IPS DF 4.7 (cell line): ENCODE measurements around the gene ZSWIM5.
"Not testable (repeated sequence)": the region's sequence is repeated elsewhere in the genome, so short reads cannot be mapped to it uniquely, and the experiment has no call there.

ENCODE experiments used
- DNase-seq: peaks from one replicate; pipeline ENCODE4 v3.0.0-alpha.2; 2013; ENCODE audit warnings: low spot score; ENCODE audit errors: extremely low read depth

Gene ZSWIM5

DNA sequence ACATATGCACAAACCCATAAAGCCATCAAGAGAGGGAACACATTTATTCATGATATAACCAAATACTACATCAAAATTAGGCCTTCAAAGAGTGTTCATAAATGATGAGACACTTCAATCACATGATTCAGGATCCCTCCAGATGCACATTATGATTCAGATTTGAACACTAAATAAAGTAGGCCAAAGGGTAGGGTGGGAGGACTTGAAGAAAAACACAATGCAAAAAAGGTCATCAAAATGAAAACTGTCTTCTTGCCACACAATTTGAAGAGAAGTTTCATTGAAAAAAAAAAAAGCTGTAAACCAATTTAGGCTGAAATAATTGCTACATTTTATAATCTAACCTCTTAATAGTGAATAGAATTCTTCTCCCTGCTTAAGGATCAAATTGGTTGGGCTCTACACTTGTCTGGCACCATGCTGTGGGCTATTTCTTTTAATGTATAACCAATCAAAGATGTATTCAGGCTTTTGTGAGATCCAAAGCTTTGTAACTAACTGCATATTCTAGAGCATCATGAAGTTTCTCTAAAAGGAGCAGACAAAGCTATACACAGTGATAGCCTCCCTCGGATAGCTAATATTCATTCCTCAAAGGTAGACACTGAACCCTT, 58.1 kb downstream of the ZSWIM5 start:
- no peak for DNase-seq

DNA sequence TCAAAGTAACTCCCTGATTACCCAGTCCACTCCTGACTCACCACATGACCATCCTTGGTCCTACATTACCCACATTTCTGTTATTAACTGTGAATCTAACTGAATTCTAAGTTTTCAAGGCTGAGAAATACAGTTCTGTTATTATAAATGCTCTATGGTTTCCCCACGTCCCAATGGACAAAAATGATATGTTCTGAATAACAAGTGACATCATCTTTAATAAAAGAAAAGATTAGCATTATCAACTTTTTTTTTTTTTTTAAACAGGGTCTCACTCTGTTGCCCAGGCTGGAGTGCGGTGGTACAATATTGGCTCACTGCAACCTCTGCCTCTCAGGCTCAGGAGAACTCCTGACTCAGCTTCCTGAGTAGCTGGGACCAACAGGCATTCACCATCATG, 59.6 kb downstream of the ZSWIM5 start:
- DNase-seq = no peak

DNA sequence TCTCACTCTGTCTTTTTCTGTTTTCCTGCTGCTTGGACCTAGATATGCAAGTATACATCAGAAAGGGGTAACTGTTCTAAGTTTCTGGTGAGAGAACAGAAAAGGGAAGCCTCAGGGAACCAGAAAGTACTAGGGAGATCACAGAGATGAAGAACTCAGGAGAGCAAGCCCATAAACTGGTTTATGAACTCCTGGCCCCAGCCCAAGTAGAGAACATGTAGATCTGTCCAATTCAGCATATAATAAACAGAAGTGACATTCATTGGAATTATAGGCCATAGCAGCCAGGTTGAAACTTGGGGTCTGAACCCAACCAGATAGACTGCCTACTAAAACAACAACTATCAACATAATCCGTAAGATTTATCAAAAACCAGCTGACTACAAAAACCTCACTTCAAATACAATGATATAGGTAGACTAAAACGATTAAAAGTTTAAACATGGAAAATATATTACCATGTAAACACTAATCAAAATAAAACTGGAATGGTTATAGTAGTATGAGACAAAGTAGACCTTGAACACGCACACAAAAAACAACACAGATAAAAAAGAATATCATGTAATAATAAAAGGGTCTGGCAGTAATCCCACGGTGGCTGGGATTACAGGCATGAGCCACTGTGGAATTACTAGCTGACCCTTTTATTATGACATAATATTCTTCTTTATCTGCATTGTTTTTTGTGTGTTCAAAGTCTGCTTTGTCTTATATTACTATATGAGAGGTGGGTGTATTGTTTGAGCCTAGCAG, 65.0 kb downstream of the ZSWIM5 start:
- DNase-seq = no peak

DNA sequence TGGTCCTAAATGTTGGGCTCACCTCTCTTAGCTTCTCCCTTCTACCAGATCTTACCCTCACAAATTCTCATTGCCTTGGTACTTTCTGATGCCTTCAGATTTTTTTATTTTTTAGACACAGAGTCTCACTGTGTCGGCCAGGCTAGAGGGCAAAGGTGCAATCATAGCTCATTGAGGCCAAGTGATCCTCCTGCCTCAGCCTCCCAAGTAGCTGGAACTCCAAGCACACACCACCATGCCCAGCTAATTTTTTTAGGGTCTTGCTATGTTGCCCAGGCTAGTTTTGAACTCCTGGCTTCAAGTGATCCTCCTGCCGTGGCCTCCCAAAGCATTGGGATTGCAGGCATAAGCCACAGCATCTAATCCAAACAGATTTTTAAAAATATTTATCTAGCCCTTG, 69.4 kb downstream of the ZSWIM5 start:
- no peak for DNase-seq

DNA sequence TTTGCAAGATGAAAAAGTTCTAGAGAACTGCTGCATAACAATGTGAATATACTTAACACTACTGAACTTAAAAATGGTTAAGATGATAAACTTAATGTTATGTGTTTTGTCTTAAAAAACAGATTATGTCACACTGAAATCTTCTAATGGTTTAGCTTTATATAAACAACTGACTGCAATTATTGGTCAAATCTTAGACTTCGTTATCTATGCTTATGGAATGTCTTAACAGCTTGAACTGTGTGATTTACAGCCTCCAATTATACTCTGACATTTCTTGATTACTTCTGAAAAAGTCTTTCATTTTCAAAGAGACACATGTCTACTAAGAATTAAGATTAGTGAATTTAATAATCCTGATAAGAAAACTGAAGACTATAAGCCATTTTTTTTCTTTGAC, 71.1 kb downstream of the ZSWIM5 start:
- no peak for DNase-seq

DNA sequence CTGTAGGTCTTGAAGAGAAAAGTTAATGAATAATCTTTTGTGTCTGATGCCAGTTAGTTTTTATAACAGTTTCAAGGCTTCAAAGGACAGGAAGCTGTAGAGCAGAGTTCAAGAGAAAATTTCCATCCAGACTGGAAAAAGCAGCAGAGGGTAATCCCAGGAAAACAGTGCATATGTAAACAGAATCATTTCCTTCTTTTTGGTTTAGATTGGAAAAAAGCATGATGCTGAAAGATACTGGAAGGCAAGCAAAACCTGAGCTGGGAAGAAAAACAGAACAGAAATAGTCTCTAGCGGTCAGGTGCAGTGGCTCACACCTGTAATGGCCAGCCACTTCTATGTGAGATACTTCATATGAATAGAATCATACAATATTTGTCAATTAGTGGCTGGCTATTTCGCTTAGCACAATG, 71.9 kb downstream of the ZSWIM5 start:
- DNase-seq = no peak

DNA sequence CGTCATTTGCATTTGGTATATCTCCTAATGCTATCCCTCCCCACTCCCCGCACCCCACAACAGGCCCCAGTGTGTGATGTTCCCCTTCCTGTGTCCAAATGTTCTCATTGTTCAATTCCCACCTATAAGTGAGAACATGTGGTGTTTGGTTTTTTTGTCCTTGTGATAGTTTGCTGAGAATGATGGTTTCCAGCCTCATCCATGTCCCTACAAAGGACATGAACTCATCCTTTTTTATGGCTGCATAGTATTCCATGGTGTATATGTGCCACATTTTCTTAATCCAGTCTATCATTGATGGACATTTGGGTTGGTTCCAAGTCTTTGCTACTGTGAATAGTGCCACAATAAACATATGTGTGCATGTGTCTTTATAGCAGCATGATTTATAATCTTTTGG, 73.7 kb downstream of the ZSWIM5 start:
- DNase-seq = not testable (repeated sequence)

DNA sequence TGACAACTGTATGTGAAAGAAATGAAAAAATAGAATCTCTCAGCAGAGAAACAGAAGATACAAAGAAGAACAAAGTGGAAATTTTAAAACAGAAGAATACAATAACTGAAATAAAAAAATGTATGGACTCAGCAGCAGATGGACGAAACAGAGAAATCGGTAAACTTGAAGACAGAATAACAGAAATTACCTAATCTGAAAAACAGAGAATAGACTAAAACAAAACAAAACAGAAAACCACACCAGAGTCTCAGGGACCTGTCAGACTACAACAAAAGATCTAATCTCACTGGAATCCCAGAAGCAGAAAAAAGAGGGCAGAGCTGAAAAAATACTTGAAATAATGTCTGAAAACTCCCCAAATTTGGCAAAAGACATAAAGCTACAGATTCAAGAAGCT, 83.0 kb downstream of the ZSWIM5 start:
- no peak for DNase-seq

DNA sequence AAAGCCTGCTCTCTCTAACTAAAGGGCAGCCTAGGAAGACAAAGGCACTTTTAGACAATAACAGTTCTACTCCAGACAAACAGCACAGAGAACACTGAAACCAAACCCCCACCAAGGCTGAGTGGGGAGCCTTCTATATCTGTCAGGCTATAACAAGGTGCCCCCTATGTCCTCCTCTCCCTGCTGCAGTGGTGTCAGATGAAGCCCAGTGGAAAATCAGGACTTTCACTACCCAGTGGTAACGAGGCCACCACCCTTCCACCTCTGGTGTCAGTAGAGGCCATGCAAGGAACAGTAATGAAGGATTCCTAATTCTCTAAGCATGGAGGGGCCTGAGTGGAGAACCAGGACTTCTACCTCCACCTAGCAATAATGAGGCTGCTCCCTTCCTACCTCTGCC, 83.7 kb downstream of the ZSWIM5 start:
- DNase-seq = no peak

DNA sequence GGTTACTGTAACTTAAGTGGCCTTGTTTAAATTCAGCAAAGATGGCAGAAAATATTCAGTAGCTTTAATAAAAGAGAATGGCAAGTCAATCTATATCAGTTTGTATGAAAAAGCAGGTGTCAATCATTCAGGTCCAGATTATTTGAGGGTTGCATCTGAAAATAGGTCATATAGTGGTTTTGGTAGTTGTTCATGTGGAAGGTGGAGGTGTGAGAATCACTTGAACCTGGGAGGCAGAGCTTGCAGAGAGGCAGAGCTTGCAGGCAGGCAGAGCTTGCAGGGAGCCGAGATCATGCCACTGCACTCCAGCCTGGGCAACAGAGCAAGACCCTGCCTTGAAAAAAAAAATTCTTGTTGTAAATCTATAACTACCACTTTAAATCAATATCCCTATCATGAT, 88.6 kb downstream of the ZSWIM5 start:
- DNase-seq = no peak

DNA sequence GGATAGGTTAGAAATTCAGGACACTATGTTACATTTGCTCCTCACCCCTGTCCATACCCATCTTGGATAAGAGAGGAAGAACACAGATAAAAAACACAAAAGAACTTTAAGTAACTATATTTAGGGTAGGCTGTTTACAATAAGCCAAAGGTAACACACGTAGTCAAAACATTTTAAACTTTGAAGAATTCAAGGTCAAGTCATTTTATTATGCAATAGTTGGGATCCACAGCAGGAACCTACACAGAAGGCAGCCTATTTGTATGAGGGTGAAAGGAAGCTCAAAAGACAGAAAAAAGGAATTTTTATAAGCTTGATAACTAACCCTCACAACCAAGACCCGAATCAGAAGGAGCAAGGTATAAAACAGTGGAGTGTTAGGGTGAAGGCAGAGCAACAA, 89.6 kb downstream of the ZSWIM5 start:
- no peak for DNase-seq

DNA sequence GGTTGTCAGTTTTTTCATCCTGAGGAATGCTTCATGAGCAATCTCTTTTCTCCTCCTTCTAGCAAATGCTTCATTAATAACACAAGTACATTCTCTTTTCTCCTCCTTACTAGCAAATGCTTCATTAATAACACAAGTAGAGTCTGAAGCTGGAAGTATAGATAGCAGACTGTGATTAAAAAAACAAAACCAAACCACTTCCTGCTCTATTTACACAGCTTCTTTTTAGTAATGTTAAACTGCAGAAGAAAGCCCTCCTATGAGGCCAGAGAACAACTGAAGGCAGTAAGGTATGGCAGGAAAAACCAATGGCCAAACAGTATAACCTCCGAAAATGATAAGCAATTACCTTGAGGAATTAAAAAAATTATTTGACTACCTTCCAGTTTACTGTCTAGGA, 90.1 kb downstream of the ZSWIM5 start:
- DNase-seq = no peak

DNA sequence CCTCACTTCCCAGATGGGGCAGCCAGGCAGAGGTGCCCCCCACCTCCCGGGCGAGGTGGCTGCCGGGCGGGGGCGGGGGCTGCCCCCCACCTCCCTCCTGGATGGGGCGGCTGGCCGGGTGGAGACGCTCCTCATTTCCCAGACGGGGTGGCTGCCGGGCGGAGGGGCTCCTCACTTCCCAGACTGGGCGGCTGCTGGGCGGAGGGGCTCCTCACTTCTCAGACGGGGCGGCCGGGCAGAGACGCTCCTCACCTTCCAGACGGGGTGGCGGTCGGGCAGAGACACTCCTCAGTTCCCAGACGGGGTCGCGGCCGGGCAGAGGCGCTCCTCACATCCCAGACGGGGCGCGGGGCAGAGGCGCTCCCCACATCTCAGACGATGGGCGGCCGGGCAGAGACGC, 91.2 kb downstream of the ZSWIM5 start:
- not testable (repeated sequence) for DNase-seq

DNA sequence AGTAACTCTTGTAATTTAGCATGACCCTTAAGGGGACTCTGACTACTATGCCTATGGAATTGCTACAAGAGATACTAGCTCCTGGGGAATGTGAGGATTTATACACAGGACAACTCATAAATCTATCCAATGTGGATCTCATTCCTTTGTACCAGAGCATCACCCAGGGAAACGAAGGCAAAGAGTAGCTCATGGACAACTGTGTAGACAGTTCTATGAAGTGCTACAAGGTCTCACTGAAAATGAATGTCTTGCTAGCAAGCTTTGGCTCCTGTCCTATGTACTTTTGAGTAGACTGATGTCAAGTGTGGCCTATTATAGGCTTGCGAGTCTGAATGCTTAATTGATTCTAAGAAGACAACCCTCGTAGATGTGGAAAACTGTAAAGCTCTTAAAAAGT, 93.7 kb downstream of the ZSWIM5 start:
- DNase-seq = no peak

DNA sequence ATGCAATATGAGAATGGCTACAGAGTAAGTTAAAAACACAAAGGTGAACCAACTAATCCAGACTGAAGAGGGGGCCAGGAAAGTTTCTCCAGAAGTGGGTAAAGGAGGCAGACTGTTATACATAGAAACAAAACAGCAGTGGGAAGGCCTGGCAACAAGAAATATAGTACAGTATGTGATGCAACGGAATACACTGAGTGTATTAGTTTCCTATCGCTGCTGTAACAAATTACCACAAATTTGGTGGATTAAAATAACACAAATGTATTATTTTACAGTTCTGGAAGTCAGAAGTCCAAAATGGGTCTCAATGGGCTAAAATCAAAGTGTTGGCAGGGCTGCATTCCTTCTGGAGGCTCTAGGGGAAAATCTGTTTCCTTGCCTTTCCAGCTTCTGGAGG, 95.2 kb downstream of the ZSWIM5 start:
- no peak for DNase-seq

DNA sequence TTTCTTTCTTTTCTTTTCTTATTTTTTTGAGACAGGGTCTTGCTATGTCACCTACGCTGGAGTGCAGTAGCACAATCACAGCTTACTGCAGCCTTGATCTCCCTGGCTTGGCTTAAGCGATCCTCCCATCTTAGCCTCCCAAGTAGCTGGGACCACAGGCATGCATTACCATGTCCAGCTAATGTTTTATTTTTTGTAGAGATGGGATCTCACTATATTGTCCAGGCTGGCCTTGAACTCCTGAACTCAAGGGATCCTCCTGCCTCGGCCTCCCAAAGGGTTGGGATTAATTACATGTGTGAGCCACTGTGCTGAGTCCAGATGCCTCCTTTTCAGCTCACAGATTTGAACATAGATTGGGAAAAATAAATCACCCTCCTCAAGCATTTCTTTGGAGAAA, 98.6 kb downstream of the ZSWIM5 start:
- no peak for DNase-seq

DNA sequence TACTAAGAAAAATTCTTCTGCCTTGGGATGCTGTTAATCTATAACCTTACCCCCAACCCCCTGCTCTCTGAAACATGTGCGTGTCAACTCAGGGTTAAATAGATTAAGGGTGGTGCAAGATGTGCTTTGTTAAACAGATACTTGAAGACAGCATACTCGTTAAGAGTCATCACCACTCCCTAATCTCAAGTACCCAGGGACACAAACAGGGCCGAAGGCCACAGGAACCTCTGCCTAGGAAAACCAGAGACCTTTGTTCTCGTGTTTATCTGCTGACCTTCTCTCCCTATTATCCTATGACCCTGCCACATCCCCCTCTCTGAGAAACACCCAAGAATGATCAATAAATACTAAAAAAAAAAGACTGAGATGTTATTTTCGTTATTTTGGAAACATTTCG, 99.5 kb downstream of the ZSWIM5 start:
- not testable (repeated sequence) for DNase-seq

DNA sequence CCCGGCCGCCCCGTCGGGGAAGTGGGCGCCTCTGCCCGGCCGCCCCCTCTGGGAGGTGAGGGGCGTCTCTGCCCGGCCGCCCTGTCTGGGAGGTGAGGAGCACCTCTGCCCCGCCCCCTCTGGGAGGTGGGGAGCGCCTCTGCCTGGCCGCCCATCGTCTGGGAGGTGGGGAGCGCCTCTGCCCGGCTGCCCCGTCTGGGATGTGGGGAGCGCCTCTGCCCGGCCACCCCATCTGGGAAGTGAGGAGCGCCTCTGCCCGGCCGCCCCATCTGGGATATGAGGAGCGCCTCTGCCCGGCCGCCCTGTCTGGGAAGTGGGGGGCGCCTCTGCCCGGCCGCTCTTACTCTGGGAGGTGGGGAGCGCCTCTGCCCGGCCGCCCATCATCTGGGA, 100.3 kb downstream of the ZSWIM5 start:
- DNase-seq = not testable (repeated sequence)

DNA sequence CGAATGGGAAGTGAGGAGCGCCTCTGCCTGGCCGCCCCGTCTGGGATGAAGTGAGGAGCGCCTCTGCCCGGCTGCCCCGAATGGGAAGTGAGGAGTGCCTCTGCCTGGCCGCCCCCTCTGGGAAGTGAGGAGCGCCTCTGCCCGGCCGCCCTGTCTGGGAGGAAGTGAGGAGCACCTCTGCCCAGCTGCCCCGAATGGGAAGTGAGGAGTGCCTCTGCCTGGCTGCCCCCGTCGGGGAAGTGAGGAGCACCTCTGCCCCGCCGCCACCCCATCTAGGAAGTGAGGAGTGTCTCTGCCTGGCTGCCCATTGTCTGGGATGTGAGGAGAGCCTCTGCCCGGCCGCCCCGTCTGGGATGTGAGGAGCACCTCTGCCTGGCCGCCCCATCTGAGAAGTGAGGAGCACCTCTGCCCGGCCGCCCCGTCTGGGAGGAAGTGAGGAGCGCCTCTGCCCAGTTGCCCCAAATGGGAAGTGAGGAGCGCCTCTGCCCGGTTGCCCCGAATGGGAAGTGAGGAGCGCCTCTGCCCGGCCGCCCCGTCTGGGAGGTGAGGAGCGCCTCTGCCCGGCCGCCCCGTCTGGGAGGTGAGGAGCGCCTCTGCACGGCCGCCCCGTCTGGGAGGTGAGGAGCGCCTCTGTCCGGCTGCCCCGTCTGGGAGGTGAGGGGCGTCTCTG, 100.8 kb downstream of the ZSWIM5 start:
- not testable (repeated sequence) for DNase-seq

DNA sequence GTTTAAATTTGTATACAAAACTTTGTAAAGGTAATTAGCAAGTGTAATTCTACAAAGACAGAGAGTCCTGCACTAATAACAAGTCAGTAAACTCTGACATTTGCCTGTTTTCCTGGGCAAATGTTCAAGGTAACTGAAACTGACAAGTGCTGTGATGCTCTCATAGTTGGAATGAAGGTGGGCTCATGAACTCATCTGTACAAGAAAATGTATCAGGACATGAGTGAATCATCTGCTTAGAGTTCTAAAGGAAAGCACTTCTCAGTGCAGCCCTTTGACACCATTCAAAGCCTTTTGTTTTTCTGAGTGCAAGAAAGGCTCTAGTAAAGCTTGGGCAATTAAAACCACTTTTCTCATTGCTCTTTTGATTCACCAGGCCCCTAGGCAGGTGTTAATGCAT, 102.9 kb downstream of the ZSWIM5 start:
- DNase-seq = no peak

DNA sequence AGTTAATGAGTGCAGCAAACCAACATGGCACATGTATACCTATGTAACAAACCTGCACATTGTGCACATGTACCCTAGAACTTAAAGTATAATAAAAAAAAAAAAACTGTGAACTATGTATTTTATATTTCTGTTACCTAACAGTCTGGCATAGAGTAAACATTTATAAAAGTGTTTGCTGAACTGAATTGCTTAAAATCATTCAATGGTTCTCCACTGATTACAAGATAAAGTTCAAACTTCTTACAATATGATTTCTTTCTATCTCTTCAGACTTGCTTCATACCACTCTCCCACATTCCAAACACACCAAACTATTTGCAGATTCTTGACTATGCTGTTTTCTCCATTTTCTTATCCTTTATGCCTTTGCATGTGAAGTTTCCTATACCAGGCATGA, 104.5 kb downstream of the ZSWIM5 start:
- DNase-seq = no peak

DNA sequence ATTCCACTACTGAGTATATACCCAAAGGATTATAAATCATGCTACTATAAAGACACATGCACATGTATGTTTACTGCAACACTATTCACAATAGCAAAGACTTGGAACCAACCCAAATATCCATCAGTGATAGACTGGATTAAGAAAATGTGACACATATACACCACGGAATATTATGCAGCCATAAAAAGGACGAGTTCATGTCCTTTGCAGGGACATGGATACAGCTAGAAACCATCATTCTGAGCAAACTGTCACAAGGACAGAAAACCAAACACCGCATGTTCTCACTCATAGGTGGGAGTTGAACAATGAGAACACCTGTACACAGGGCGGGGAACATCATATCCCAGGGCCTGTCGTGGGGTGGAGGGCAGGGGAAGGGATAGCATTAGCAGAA, 104.9 kb downstream of the ZSWIM5 start:
- not testable (repeated sequence) for DNase-seq

DNA sequence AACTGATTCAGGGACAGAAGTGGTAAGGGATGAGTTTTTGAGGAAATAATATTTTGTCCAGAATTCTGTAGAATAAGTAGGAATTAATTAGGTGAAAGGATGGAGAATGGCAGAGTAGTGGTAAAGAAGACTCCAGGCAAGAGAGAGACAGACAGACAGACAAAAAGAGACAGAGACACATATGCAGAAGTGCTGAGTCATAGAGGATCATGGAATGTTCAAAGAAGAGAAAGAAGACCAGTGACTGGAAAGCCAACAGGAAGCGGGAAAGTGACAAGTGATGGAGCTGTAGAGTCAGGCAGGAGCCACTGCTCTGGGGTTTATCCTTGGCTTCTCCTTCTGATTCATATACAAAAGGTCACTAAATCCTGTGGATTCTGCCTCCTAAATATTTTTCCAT, 108.5 kb downstream of the ZSWIM5 start:
- no peak for DNase-seq
